HL-60 (cell line): ENCODE measurements around the gene FKBP11.

Experiments used
- DNase-seq, 2 experiments: peaks; one replicate each; pipeline ENCODE4 v3.0.0-alpha.2; 2010 to 2020; ENCODE audit warnings: low read depth in 1 of 2, low spot score in 1 of 2
- H3K27ac ChIP-seq: fragments of 250-450 bp; sonication (Bioruptor Pico); replicated peaks from 2 replicates; pipeline ENCODE4 v1.5.1; 2020; ENCODE audit warnings: mild to moderate bottlenecking, moderate library complexity
- H3K27me3 ChIP-seq: fragments of 250-450 bp; sonication (Bioruptor Pico); 2 replicates; pipeline ENCODE4 v1.5.1; 2021; ENCODE audit warnings: mild to moderate bottlenecking, moderate library complexity; ENCODE audit not compliant: insufficient read depth, poor library complexity, severe bottlenecking
- H3K4me3 ChIP-seq: replicated peaks from 2 replicates; pipeline ENCODE4 v1.5.1; 2011; ENCODE audit warnings: mild to moderate bottlenecking, control low read depth, low read length; ENCODE audit not compliant: insufficient read depth
- GABPA ChIP-seq: IDR thresholded peaks from 2 replicates; pipeline ENCODE4 v1.6.1; 2012; ENCODE audit warnings: low read depth
- POLR2AphosphoS5 ChIP-seq: IDR thresholded peaks from 2 replicates; pipeline ENCODE4 v1.6.1; 2012; ENCODE audit warnings: low read depth
- SPI1 ChIP-seq: IDR thresholded peaks from 2 replicates; pipeline ENCODE4 v1.6.1; 2012; ENCODE audit warnings: low read depth, mild to moderate bottlenecking, borderline replicate concordance
- TF ChIP-seq, protein P1 (sequence below): IDR thresholded peaks from 2 replicates; pipeline ENCODE4 v1.6.1; 2012; ENCODE audit warnings: low read depth; ENCODE audit not compliant: insufficient replicate concordance
- TF ChIP-seq, protein P2 (sequence below): IDR thresholded peaks from one replicate; pipeline ENCODE4 v1.5.1; 2011; ENCODE audit warnings: low read length, control low read depth, inconsistent platforms; ENCODE audit not compliant: insufficient read depth

FKBP11 gene

GRCh38 chr12:48903363-48903981, 21.8 kb downstream of the FKBP11 start:
- Histone ChIP-seq H3K27ac (no peak overlapping the region), H3K27me3 (no peaks in the 10 kb centered on the region), H3K4me3 (no peak overlapping the region)
- TF ChIP-seq, protein P1, sequence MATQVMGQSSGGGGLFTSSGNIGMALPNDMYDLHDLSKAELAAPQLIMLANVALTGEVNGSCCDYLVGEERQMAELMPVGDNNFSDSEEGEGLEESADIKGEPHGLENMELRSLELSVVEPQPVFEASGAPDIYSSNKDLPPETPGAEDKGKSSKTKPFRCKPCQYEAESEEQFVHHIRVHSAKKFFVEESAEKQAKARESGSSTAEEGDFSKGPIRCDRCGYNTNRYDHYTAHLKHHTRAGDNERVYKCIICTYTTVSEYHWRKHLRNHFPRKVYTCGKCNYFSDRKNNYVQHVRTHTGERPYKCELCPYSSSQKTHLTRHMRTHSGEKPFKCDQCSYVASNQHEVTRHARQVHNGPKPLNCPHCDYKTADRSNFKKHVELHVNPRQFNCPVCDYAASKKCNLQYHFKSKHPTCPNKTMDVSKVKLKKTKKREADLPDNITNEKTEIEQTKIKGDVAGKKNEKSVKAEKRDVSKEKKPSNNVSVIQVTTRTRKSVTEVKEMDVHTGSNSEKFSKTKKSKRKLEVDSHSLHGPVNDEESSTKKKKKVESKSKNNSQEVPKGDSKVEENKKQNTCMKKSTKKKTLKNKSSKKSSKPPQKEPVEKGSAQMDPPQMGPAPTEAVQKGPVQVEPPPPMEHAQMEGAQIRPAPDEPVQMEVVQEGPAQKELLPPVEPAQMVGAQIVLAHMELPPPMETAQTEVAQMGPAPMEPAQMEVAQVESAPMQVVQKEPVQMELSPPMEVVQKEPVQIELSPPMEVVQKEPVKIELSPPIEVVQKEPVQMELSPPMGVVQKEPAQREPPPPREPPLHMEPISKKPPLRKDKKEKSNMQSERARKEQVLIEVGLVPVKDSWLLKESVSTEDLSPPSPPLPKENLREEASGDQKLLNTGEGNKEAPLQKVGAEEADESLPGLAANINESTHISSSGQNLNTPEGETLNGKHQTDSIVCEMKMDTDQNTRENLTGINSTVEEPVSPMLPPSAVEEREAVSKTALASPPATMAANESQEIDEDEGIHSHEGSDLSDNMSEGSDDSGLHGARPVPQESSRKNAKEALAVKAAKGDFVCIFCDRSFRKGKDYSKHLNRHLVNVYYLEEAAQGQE: no peak
- no peak for TF ChIP-seq GABPA
- TF ChIP-seq, protein P2, sequence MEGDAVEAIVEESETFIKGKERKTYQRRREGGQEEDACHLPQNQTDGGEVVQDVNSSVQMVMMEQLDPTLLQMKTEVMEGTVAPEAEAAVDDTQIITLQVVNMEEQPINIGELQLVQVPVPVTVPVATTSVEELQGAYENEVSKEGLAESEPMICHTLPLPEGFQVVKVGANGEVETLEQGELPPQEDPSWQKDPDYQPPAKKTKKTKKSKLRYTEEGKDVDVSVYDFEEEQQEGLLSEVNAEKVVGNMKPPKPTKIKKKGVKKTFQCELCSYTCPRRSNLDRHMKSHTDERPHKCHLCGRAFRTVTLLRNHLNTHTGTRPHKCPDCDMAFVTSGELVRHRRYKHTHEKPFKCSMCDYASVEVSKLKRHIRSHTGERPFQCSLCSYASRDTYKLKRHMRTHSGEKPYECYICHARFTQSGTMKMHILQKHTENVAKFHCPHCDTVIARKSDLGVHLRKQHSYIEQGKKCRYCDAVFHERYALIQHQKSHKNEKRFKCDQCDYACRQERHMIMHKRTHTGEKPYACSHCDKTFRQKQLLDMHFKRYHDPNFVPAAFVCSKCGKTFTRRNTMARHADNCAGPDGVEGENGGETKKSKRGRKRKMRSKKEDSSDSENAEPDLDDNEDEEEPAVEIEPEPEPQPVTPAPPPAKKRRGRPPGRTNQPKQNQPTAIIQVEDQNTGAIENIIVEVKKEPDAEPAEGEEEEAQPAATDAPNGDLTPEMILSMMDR: no peak
- TF ChIP-seq SPI1: no peak
- no peak for TF ChIP-seq POLR2AphosphoS5
- DNase-seq: no peak

GRCh38 chr12:48901278-48901677, 24.0 kb downstream of the FKBP11 start:
- DNase-seq: no peak
- no peaks in the 10 kb centered on the region for H3K27me3 ChIP-seq
- H3K4me3 ChIP-seq: no peak overlapping the region
- no peak overlapping the region for H3K27ac ChIP-seq
- TF ChIP-seq POLR2AphosphoS5 (no peak), SPI1 (no peak), GABPA (no peak)
- TF ChIP-seq, protein P2: no peak
- TF ChIP-seq, protein P1: no peak

GRCh38 chr12:48899651-48900050, 25.6 kb downstream of the FKBP11 start:
- H3K27ac ChIP-seq: no peak overlapping the region
- no peak for DNase-seq
- no peak overlapping the region for H3K4me3 ChIP-seq
- TF ChIP-seq, protein P2: no peak
- TF ChIP-seq, protein P1: no peak
- no peak for TF ChIP-seq SPI1
- TF ChIP-seq POLR2AphosphoS5: no peak
- TF ChIP-seq GABPA: no peak
- no peaks in the 10 kb centered on the region for H3K27me3 ChIP-seq
